Nephron (organoid): Measurements from ENCODE around the gene DNAH7.

Experiments
- H3K27ac Mint-ChIP-seq, 3 experiments: 2 replicates each; pipeline ENCODE4 v1.8.0; 2020; ENCODE audit warnings: mixed read lengths in 3 of 3, mild to moderate bottlenecking in 2 of 3, moderate library complexity in 1 of 3
- H3K27me3 Mint-ChIP-seq: 2 replicates; pipeline ENCODE4 v1.8.0; 2021; ENCODE audit warnings: low read depth, mild to moderate bottlenecking, moderate library complexity, mixed read lengths
- H3K36me3 Mint-ChIP-seq: 2 replicates; pipeline ENCODE4 v1.8.0; 2020; ENCODE audit warnings: low read depth, mixed read lengths
- H3K4me1 Mint-ChIP-seq: 2 replicates; pipeline ENCODE4 v1.8.0; 2020; ENCODE audit warnings: mixed read lengths
- H3K4me3 Mint-ChIP-seq, 3 experiments: 2 replicates each; pipeline ENCODE4 v1.8.0; 2020; ENCODE audit warnings: mild to moderate bottlenecking in 3 of 3, mixed read lengths in 3 of 3, moderate library complexity in 2 of 3
- H3K9me3 Mint-ChIP-seq: 2 replicates; pipeline ENCODE4 v1.8.0; 2020; ENCODE audit warnings: mixed read lengths
- TF ChIP-seq, protein P1 (sequence below), 3 experiments: fragments of 200-600 bp; sonication (generic); IDR thresholded peaks; one replicate each; pipeline ENCODE4 v1.5.0; 2021; ENCODE audit warnings: antibody characterized with exemption in 3 of 3; ENCODE audit not compliant: unreplicated experiment in 3 of 3

DNAH7 gene

DNA sequence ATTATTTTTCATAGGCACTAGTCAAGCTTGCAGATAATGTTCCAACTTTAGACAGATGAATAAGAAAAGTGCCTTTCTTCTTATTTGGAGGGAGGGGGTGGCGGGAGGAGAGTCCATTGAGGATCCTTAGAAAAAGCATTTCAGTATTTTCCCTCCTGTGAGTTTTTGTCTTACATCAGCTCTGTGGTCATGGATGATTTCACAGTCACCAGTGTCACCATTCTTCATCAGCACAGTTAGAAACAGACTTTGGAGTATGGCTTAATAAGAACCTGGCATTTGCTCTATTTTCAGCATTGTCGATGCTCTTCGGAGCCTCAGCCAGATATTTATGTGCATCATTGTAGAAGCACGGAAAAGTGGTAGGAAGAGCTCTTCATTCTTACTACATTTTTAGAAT, 341.5 kb downstream of the DNAH7 start:
- H3K27ac Mint-ChIP-seq: no peak overlapping the region
- peaks cover 54% of the 10 kb centered on the region for H3K36me3 Mint-ChIP-seq
- TF ChIP-seq, protein P1, sequence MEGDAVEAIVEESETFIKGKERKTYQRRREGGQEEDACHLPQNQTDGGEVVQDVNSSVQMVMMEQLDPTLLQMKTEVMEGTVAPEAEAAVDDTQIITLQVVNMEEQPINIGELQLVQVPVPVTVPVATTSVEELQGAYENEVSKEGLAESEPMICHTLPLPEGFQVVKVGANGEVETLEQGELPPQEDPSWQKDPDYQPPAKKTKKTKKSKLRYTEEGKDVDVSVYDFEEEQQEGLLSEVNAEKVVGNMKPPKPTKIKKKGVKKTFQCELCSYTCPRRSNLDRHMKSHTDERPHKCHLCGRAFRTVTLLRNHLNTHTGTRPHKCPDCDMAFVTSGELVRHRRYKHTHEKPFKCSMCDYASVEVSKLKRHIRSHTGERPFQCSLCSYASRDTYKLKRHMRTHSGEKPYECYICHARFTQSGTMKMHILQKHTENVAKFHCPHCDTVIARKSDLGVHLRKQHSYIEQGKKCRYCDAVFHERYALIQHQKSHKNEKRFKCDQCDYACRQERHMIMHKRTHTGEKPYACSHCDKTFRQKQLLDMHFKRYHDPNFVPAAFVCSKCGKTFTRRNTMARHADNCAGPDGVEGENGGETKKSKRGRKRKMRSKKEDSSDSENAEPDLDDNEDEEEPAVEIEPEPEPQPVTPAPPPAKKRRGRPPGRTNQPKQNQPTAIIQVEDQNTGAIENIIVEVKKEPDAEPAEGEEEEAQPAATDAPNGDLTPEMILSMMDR (IDR thresholded peaks at IDR 0.05; ENCODE audit: unreplicated experiment in 3 of 3): no peak
- peaks cover 13% of the 10 kb centered on the region for H3K4me1 Mint-ChIP-seq
- H3K4me3 Mint-ChIP-seq: no peak overlapping the region
- no peaks in the 10 kb centered on the region for H3K9me3 Mint-ChIP-seq
- H3K27me3 Mint-ChIP-seq: no peaks in the 10 kb centered on the region

DNA sequence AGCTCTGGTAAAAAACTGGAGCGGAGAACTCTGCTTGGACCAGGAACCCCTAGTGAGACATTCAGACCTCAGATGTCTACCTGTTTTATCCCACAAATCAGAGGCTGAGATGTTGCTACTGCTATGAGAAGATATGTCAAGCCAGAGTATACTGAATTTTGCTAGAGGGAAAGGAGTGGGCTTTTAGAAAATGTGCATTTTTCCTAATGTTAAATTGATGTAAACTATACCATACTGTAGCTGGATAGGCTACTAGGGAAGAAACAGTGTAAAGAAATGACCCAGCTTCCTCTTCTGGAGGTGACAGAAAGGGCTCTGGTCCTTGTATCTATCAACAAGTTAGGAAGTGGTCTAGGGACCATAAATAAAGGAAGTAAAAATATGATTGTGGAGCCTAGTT, 346.6 kb downstream of the DNAH7 start:
- TF ChIP-seq, protein P1 (IDR thresholded peaks at IDR 0.05; ENCODE audit: unreplicated experiment in 3 of 3): no peak
- no peaks in the 10 kb centered on the region for H3K9me3 Mint-ChIP-seq
- H3K4me3 Mint-ChIP-seq: no peak overlapping the region
- peaks cover 43% of the 10 kb centered on the region for H3K36me3 Mint-ChIP-seq
- no peaks in the 10 kb centered on the region for H3K27me3 Mint-ChIP-seq
- H3K27ac Mint-ChIP-seq: no peak overlapping the region
- H3K4me1 Mint-ChIP-seq: no peaks in the 10 kb centered on the region

DNA sequence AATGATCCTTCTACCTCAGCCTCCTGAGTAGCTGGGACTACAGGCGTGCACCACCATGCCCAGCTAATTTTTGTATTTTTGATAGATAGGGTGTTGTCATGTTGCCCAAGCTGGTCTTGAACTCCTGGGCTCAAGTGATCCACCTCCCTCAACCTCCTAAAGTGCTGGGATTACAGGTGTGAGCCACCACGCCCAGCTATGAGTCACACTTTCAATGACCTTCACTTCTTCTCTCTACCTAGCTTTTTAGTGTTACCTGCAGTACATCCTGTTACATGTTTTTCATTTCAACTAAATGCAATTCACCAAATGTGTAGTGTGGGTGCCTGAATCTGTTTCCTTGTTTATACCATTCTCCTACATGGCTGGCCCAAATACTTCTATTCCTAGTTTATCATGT, 347.6 kb downstream of the DNAH7 start:
- Mint-ChIP-seq H3K4me3 (no peak overlapping the region), H3K36me3 (peaks cover 52% of the 10 kb centered on the region), H3K27me3 (no peaks in the 10 kb centered on the region), H3K27ac (no peak overlapping the region), H3K4me1 (no peaks in the 10 kb centered on the region), H3K9me3 (no peaks in the 10 kb centered on the region)
- TF ChIP-seq, protein P1 (IDR thresholded peaks at IDR 0.05; ENCODE audit: unreplicated experiment in 3 of 3): no peak

DNA sequence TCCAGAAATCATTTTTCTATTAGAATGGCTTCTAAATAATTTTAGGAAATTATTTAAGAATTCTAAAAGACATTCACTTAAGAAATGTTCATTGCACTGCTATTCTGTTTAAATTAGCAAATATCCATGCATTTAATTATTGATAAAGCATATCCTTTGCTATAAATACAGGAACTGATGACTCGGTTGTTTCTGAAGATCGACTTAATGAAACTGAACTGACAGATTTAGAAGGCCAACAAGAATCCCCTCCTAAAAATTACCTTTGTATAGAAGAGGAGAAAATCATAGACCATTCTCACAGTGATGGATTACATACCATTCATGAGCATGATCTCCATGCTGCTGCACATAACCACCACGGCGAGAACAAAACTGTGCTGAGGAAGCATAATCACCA, 352.2 kb downstream of the DNAH7 start:
- H3K36me3 Mint-ChIP-seq: peaks cover 66% of the 10 kb centered on the region
- TF ChIP-seq, protein P1 (IDR thresholded peaks at IDR 0.05; ENCODE audit: unreplicated experiment in 3 of 3): no peak
- no peak overlapping the region for H3K27ac Mint-ChIP-seq
- H3K27me3 Mint-ChIP-seq: no peaks in the 10 kb centered on the region
- no peaks in the 10 kb centered on the region for H3K4me1 Mint-ChIP-seq
- no peaks in the 10 kb centered on the region for H3K9me3 Mint-ChIP-seq
- no peak overlapping the region for H3K4me3 Mint-ChIP-seq

DNA sequence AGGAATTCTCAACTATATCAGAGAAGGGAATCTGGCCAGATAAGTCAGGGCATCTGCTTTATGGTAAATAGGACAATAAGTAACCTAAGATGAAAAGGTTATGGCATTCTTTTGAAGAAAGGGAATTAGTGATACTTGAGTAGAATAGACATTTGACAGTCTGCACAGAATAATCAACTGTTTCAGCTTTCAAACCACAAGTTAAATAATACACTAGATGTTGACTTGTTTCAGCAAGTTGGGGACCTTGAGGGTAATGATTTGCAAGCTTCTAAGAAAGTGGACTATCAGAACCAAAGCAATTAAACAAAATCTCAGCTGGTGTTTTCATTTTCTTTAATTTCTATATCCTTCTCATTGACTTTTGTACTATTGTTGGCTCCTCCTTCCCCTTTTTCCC, 357.2 kb downstream of the DNAH7 start:
- TF ChIP-seq, protein P1 (IDR thresholded peaks at IDR 0.05; ENCODE audit: unreplicated experiment in 3 of 3): no peak
- H3K36me3 Mint-ChIP-seq: peaks cover 68% of the 10 kb centered on the region
- no peaks in the 10 kb centered on the region for H3K9me3 Mint-ChIP-seq
- H3K27ac Mint-ChIP-seq: peak overlapping the region; percentile 4 to 41 (median 34)
- H3K4me1 Mint-ChIP-seq: no peaks in the 10 kb centered on the region
- no peak overlapping the region for H3K4me3 Mint-ChIP-seq
- H3K27me3 Mint-ChIP-seq: no peaks in the 10 kb centered on the region

DNA sequence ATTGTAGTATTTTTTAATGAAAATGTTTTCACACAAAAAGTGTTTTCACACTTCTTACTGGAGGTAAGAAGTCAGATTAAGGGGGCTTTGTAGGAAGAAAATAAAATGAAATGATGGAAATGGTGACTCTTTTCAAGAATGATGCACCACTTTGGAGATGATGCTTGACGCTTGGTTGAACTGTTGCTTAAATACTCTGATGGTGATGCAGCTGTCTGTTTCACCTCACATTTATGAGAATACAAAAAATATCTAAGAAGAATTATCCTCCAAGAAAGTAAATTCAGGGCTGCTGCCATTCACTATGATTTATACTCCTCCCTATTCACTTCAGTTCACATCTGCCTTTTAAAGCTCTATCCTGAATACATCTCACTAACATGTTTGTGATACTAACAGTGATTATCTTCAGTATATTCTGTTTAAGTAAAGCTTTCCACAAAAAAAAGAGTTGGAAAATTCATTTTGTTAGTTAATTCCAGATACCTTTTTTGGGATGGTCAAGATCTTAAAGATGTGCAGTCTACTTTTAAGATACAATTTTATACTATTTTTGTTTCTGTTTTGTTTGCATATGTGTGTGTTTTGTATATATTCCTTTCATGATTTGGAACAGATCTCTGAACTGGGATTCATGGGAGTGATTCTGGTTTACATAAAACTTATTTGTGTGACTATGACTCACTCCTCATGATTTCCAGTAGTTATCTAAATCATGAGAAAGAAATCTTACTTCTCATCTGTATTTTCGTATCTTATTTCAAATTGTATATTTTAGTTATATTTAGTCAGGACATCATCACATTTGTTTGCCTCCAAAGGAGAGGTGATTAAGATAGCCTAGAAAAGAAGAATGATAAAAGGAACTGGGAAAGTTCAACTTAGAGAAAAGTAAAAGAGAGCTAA, 358.5 kb downstream of the DNAH7 start:
- Mint-ChIP-seq H3K27ac (no peak overlapping the region), H3K36me3 (peaks cover 61% of the 10 kb centered on the region)

More for the DNA sequence above, 358.5 kb downstream of the DNAH7 start:
- Mint-ChIP-seq H3K9me3 (no peaks in the 10 kb centered on the region), H3K4me1 (no peaks in the 10 kb centered on the region), H3K4me3 (no peak overlapping the region), H3K27me3 (no peaks in the 10 kb centered on the region)
- TF ChIP-seq, protein P1 (IDR thresholded peaks at IDR 0.05; ENCODE audit: unreplicated experiment in 3 of 3): no peak
